Small intestine (tissue), 7 donors: Measurements from ENCODE around the gene SLC35E2B. TPM values are rescaled to one million over a fixed set of nuclear protein-coding genes. Genes with fewer than 3 reads are reported as not detected.
A peak's percentile ranks its signal among the peaks of the same experiment; 100 is the strongest.

Source experiments
- DNase-seq, 2 donors: peaks; one replicate each; pipeline versions ENCODE4 v3.0.0 to v3.0.0-alpha.2; 2013
- FAIRE-seq: peaks from 2 replicates; lab custom pipeline; 2012; peaks lifted over from hg19 to GRCh38; lab: Jason Lieb, UNC
- H3K27ac ChIP-seq, 3 donors: one replicate each; pipeline ENCODE4 v1.5.1; 2013; ENCODE audit warnings: low read length in 2 of 3, mild to moderate bottlenecking in 2 of 3, control low read depth in 1 of 3, inconsistent platforms in 1 of 3, low read depth in 1 of 3, moderate library complexity in 1 of 3
- H3K27me3 ChIP-seq, 3 donors: one replicate each; pipeline ENCODE4 v1.6.1; 2013; ENCODE audit warnings: low read length in 3 of 3, inconsistent platforms in 1 of 3; ENCODE audit not compliant: control insufficient read depth in 3 of 3, insufficient read depth in 3 of 3
- H3K36me3 ChIP-seq, 3 donors: one replicate each; pipeline ENCODE4 v1.6.1; 2013; ENCODE audit warnings: low read length in 3 of 3, inconsistent platforms in 1 of 3, low read depth in 1 of 3, mild to moderate bottlenecking in 1 of 3, moderate library complexity in 1 of 3; ENCODE audit not compliant: control insufficient read depth in 3 of 3, insufficient read depth in 2 of 3
- H3K4me1 ChIP-seq, 3 donors: one replicate each; pipeline ENCODE4 v1.6.1; 2013; ENCODE audit warnings: low read length in 2 of 3, inconsistent platforms in 1 of 3, low read depth in 1 of 3, mild to moderate bottlenecking in 1 of 3, moderate library complexity in 1 of 3; ENCODE audit not compliant: control insufficient read depth in 3 of 3, insufficient read depth in 2 of 3
- H3K4me3 ChIP-seq, 3 donors: one replicate each; pipeline ENCODE4 v1.5.1; 2013; ENCODE audit warnings: low read length in 3 of 3, control low read depth in 1 of 3, inconsistent platforms in 1 of 3, low read depth in 1 of 3, mild to moderate bottlenecking in 1 of 3, moderate library complexity in 1 of 3
- H3K9me3 ChIP-seq, 2 donors: one replicate each; pipeline ENCODE4 v1.6.1; 2013; ENCODE audit warnings: low read depth in 1 of 2, low read length in 1 of 2; ENCODE audit not compliant: control insufficient read depth in 2 of 2, insufficient read depth in 1 of 2
- WGBS, 3 donors: extraction: QIAGEN DNeasy Blood & Tissue Kit; methylation state at CpG; one replicate each; pipeline ENCODE4 v1.1.7; 2013; 5-methylcytosine and 5-hydroxymethylcytosine counted together
- polyA plus RNA-seq, 4 donors: library from polyadenylated mRNA; stranded (reverse) in 3 of 4; unstranded in 1 of 4; fragments of 200-250 nt in 3 of 4; fragments of 120-200 nt in 1 of 4; gene quantifications; one replicate each; pipeline versions ENCODE4 v1.2.1 to v1.2.3, GENCODE V29; 2013
- donor health status: healthy with polysubstance abuse.
- donor health status: control.
- donor health status: control.
- donor health status: Bipolar disorder and iron deficiency.
- donor health status: healthy.

The SLC35E2B gene
- polyA plus RNA-seq, 4 donors = 21.6 to 43.0 (median 34.0) TPM

GRCh38 chr1:1613509-1614082, 79.0 kb downstream of the SLC35E2B start:
- DNase-seq (no peak), FAIRE-seq (no peak)
- Histone ChIP-seq H3K4me3 (peak overlapping the region in 1 of 3 donors; percentile 100), H3K27me3 (no peaks in the 10 kb centered on the region), H3K9me3 (no peaks in the 10 kb centered on the region), H3K36me3 (peaks cover 0 to 16% (median 2%) of the 10 kb centered on the region in 3 donors), H3K4me1 (peaks cover 0 to 15% (median 5%) of the 10 kb centered on the region in 3 donors), H3K27ac (peak overlapping the region in 1 of 3 donors; percentile 76)
- 17 to 63% (median 32%) methylated on average over 11 of the region's 11 CpGs for WGBS, 3 donors

GRCh38 chr1:1612104-1612400, 80.5 kb downstream of the SLC35E2B start:
- DNase-seq (no peak), FAIRE-seq (no peak)
- Histone ChIP-seq H3K27me3 (no peaks in the 10 kb centered on the region), H3K4me3 (no peak overlapping the region), H3K4me1 (peaks cover 0 to 15% (median 5%) of the 10 kb centered on the region in 3 donors), H3K9me3 (no peaks in the 10 kb centered on the region), H3K36me3 (peaks cover 0 to 2% (median 2%) of the 10 kb centered on the region in 3 donors), H3K27ac (no peak overlapping the region)
- 85 to 96% (median 87%) methylated on average over 3 of the region's 3 CpGs for WGBS, 3 donors

GRCh38 chr1:1610796-1611195, 81.8 kb downstream of the SLC35E2B start:
- Histone ChIP-seq H3K4me1 (peaks cover 0 to 7% (median 0%) of the 10 kb centered on the region in 3 donors), H3K27me3 (no peaks in the 10 kb centered on the region), H3K36me3 (peaks cover 0 to 2% (median 0%) of the 10 kb centered on the region in 3 donors), H3K4me3 (no peak overlapping the region), H3K9me3 (no peaks in the 10 kb centered on the region), H3K27ac (no peak overlapping the region)
- FAIRE-seq = no peak
- no peak for DNase-seq
- WGBS, 3 donors = 76 to 89% (median 84%) methylated on average over 9 of the region's 9 CpGs

- H3K9me3 ChIP-seq = no peaks in the 10 kb centered on the region
- FAIRE-seq (no peak), DNase-seq (no peak)
- H3K27me3 ChIP-seq = peaks cover 0 to 1% (median 0%) of the 10 kb centered on the region in 3 donors
- peaks cover 0 to 7% (median 0%) of the 10 kb centered on the region in 3 donors for H3K4me1 ChIP-seq
- H3K27ac ChIP-seq = no peak overlapping the region
- WGBS, 3 donors = 71 to 77% (median 76%) methylated on average over 12 of the region's 12 CpGs
- no peak overlapping the region for H3K4me3 ChIP-seq
- H3K36me3 ChIP-seq = peaks cover 0 to 2% (median 0%) of the 10 kb centered on the region in 3 donors
Observed at GRCh38 chr1:1609822-1610485, 82.6 kb downstream of the SLC35E2B start.

Other genes with a start within 250 kb of the SLC35E2B start
- gene ATAD3C, start 243.1 kb downstream of the SLC35E2B start, polyA plus RNA-seq = 1 to 10 TPM in 1 of 4 donors, under 1 TPM in 2, not detected in 1; 0.27 to 1.5 (median 0.66) TPM
- gene ATAD3B, start 221.0 kb downstream of the SLC35E2B start, polyA plus RNA-seq = 10 to 100 TPM; 17.4 to 34.5 (median 19.4) TPM
- 10 to 100 TPM; 16.8 to 42.1 (median 25.0) TPM for gene ATAD3A, start 180.6 kb downstream of the SLC35E2B start, polyA plus RNA-seq
- gene TMEM240, start 152.2 kb downstream of the SLC35E2B start, polyA plus RNA-seq = 1 to 10 TPM in 3 of 4 donors, not detected in 1; 1.6 to 3.7 (median 1.6) TPM
- gene SSU72, start 117.9 kb downstream of the SLC35E2B start, polyA plus RNA-seq = 100 to 1,000 TPM in 3 of 4 donors, 10 to 100 TPM in 1; 83.9 to 140 (median 124) TPM
- 1 to 10 TPM in 2 of 4 donors, under 1 TPM in 2; 0.54 to 2.9 (median 1.5) TPM for gene FNDC10, start 92.7 kb downstream of the SLC35E2B start, polyA plus RNA-seq
- 100 to 1,000 TPM in 2 of 4 donors, 10 to 100 TPM in 2; 44.7 to 213 (median 116) TPM for gene MIB2, start 77.3 kb downstream of the SLC35E2B start, polyA plus RNA-seq
- 10 to 100 TPM in 1 of 4 donors, 1 to 10 TPM in 3; 1.2 to 16.5 (median 3.6) TPM for gene MMP23B, start 60.6 kb downstream of the SLC35E2B start, polyA plus RNA-seq
- 10 to 100 TPM; 24.6 to 61.7 (median 45.1) TPM for gene CDK11B, start 33.8 kb downstream of the SLC35E2B start, polyA plus RNA-seq
- gene CDK11A, start 31.6 kb upstream of the SLC35E2B start, polyA plus RNA-seq = 100 to 1,000 TPM in 1 of 4 donors, 10 to 100 TPM in 3; 17.3 to 232 (median 48.4) TPM
- 10 to 100 TPM; 56.2 to 84.1 (median 68.9) TPM for gene NADK, start 85.7 kb upstream of the SLC35E2B start, polyA plus RNA-seq
- gene GNB1, start 198.3 kb upstream of the SLC35E2B start, polyA plus RNA-seq = 100 to 1,000 TPM; 169 to 214 (median 192) TPM
- 1 to 10 TPM in 1 of 4 donors, under 1 TPM in 1, not detected in 2; 0.18 to 2.6 TPM for gene CALML6, start 222.5 kb upstream of the SLC35E2B start, polyA plus RNA-seq
- gene TMEM52, start 226.5 kb upstream of the SLC35E2B start, polyA plus RNA-seq = 10 to 100 TPM in 1 of 4 donors, 1 to 10 TPM in 3; 4.1 to 50.5 (median 5.4) TPM